Stimulated activated CD4-positive, alpha-beta T cell treated with anti-CD3 and anti-CD28 coated beads, Interleukin-4, amount 100 ng/mL, for 1 hour (primary cell): ENCODE results near the gene CAPN5.
A peak's percentile ranks its signal among the peaks of the same experiment; 100 is the strongest.
"Not testable (repeated sequence)": the region's sequence is repeated elsewhere in the genome, so short reads cannot be mapped to it uniquely, and the experiment has no call there.

Experiments used
- DNase-seq: peaks from one replicate; pipeline ENCODE4 v3.0.0-alpha.2; 2020

CAPN5 gene

GRCh38 chr11:77066229-77067042, at the start of gene CAPN5:
CAPN5 (plus strand) TSS chr11:77066971; CDS start chr11:77084887, 17,916 bp downstream.
- DNase-seq = peak; percentile 91

- DNase-seq = not testable (repeated sequence)
Observed at GRCh38 chr11:77018396-77018924, 48.3 kb upstream of the CAPN5 start.

- no peak for DNase-seq
Observed at GRCh38 chr11:77019976-77020595, 46.7 kb upstream of the CAPN5 start.

GRCh38 chr11:77020734-77021133, 46.0 kb upstream of the CAPN5 start:
- no peak for DNase-seq

DNA sequence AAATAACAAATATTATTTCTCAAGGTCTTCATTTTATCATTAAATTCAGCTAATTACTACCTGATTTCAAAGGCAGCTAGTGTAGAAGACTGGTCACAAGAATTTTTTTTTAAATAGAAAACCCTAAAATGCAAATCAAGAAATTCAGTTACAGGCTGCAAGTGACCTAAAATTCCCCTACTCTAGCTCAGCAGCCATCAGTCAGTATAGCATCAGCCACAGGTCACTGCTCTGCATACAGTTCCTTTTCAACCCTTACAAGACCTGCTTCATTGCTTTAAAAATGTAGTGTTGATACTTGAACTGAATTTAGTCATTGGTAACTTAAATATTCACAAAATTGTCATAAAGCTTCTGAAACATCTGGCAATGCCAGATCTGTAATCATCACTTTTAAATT, 42.0 kb upstream of the CAPN5 start:
- no peak for DNase-seq

DNA sequence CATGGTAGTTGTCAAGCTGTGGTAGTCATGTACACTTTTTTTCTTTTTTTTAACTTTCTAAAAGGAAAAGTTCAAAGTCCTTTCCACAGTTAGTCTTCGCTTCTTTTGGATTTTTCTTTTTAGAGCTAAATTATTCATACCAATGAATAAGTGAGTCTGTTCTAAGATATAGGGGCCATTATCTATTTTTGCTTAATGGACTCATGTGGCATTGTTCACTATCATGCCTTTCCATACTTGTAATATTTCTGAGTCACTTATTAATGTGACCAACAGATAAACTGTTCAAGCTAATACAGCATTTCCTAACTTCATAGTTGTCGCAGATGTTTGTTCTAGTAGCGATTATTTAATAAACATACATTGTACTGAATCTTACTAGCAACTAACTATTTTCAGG, 40.5 kb upstream of the CAPN5 start:
- no peak for DNase-seq

DNA sequence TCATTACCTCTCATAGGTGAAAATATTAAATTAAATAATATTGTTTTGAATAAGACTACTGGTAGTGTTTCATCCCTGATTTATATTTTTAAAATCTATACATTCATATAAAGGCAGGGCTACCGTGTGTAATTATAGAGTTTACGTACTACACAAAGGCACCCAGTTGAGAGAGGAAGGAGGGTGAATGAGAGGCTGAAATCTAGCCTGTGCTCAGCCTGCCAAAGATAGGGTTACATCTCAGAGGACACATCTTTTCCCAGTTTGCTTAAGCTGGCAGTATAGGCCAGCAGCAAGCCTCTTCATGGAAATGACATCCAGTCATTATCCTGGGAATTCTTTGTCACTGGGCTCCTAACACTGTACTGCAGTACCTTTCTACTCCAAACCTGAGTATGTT, 40.0 kb upstream of the CAPN5 start:
- DNase-seq = no peak

DNA sequence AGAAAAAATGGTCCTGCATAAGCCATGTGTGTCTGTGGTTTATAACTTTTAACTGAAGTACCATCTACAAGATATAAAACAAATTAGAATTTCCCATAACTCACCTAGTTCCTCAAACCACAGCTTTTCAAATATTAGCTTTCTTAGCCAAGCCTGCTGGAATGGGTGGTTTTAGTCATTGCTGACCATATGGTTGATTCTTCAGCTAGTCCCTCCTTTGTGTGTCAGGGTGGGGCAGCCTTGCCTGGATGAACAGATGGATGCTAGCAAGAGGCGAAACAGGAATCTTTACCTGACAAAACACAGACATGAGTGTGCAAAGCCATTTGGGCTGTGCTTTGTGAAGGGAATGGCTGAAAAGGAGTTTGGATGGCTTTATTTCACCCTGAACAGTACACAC, 39.5 kb upstream of the CAPN5 start:
- DNase-seq = no peak

- no peak for DNase-seq
Observed at GRCh38 chr11:77029829-77030228, 36.9 kb upstream of the CAPN5 start.

DNA sequence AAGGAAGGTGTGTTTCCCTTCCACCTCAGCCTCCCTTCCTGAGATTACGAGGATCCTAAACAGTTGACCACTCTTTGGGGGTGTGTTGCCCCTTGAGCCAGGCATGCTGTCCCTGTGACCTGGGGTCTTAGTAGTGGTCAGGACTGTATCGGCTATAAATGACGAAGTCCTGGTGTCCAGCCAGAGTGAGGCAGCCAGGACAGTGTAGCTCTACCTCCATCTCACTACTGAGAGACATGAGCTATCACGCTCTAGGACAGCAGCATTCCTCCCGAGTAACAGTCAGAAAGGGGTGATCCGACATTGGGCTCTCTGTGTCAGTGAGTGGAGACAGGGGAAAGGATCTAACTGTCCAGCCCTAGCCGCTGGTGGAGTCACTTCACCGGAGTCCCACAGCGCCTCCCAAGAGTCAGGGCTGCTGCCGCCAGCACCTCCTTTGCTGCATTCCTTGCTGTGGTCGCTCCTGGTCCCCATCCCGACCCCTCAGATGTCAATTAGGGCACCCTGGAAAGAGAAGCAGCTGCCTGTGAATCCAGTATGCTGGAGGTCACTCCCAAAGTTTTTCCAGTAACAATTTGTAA, 35.8 kb upstream of the CAPN5 start:
- no peak for DNase-seq

DNA sequence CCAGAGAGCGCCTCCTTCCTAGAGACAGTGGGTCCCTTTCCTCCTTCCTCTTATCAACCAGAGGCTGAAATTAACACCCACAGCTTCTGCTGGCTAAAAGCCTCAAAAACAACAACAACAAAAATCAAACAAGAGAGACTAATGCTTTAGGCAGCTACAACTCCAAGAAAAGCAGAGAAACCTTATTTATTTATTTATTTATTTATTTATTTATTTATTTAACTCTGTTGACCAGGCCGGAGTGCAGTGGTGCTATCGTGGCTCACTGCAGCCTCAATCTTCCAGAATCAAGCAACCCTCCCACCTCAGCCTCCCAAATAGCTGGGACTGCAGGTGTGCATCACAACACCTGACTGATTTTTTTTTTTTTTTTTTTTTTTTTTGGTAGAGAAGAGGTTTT, 35.2 kb upstream of the CAPN5 start:
- no peak for DNase-seq

DNA sequence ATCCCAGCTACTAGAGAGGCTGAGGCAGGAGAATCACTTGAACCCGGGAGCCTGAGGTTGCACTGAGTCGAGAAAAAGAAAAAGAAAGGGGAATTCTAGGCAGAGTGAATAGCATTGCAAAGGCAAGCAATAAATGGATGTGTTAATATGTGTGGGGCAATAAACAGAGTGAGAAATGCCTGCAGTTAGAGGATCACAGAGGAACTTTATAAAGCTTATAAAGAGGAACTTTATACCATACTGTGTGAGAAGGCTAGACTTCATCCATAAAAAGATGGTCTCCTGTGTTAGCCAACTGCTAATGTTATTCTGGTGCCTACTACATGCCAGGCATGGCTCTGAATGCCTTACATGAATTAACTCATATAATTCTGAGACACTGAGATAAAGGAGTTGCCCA, 31.7 kb upstream of the CAPN5 start:
- no peak for DNase-seq

- no peak for DNase-seq
Observed at GRCh38 chr11:77035580-77035979, 31.2 kb upstream of the CAPN5 start.

DNA sequence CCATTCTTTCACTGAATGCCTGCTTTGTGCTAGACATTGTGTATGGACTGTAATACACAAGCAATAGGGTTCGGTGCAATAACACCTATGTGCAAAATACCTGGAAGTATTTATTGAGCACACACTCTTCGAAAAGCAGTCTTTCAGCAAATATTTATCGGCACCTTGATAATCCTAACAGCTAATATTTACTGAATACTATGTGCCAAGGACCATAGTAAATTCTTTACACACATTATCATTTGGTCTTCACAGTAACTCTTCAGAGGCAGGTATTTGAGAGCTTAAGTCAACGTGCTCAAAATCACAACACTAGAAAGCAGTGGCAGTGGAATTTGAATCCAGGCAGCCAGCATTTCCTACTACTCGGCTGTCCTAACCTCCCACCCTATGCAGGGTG, 30.4 kb upstream of the CAPN5 start:
- DNase-seq = no peak

DNA sequence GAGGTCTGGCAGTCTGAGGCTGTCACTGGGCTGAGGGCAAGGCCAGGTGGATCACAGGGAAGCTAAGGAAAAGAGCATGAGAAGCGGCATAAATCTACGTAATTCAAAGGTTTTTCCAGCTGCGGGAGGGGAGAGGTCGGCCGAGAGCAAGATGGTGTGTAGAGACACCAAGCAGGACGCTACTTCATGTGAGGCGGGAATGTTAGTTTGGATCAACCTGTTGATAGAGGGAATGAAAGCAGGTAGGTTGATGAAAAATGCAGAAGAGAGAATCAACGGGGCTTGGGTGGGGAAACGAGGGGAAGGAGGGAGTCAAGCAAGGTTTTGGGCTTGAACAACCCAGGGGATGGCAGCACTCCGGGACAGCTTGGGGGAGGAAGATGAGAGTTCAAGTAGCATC, 29.7 kb upstream of the CAPN5 start:
- DNase-seq = no peak

GRCh38 chr11:77038029-77038824, 28.5 kb upstream of the CAPN5 start:
- DNase-seq = no peak

DNA sequence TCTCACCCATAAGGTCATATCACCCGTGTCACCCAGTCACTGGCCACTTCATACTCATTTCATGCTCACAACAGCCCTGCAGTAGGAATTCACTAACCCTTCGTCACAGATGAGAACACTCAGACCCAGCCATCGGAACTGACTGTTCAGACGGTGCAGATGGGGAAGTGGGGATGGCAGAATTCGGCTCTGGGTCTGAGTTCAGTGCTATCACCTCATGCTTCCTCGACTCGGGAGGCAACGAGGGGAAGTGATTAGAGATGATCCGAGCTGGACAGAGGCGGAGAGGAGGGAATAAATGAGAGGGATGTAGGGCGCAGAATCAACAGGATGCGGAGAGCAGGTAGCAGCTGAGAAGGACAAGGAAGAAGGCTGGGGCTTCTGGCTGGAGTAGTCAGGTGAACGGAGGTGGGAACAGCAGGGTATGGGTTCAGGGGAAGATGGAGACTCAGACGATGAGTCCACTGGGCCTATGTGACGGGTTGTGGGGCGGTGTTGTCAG, 27.9 kb upstream of the CAPN5 start:
- DNase-seq = no peak

GRCh38 chr11:77039491-77040400, 27.0 kb upstream of the CAPN5 start:
- peak; percentile 19 for DNase-seq

GRCh38 chr11:77040401-77040777, 26.4 kb upstream of the CAPN5 start:
- no peak for DNase-seq

- DNase-seq = no peak
Observed at GRCh38 chr11:77040889-77041288, 25.9 kb upstream of the CAPN5 start.

GRCh38 chr11:77042111-77042726, 24.6 kb upstream of the CAPN5 start:
- no peak for DNase-seq
